Measurements from ENCODE around the gene ADGRG4.

ADGRG4 gene

DNA sequence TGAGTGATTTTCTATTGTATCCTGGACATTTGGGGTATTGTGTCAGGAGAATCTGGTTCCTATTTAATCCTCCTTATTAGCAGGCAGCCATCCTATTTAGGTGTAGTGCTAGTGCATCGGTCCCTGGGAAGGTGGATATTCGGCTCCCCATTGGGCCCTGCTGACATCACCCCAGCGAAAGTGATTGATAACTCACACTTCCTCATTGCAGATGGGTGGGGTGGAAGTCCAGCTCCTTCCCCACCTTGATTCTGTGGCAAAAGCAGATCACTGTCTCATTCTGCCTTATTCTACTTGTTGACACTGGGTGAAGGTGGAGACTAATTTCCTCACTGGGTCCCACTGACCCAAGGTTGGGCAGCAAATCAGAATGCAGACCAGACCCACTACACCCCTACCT lies 163.8 kb downstream of the ADGRG4 start:
- DNase-seq (ENCODE audit: low spot score): no peak

All from Ammon's horn (tissue), 1 donor.